ENCODE results near the gene PPP1R3G.

The PPP1R3G gene

GRCh38 chr6:5111626-5112025 is 26.5 kb downstream of the PPP1R3G start:
- TF ChIP-seq ZC3H10 (CRISPR knock-in tag; IDR thresholded peaks at IDR 0.05) (no peak), CSRNP3 (CRISPR knock-in tag; IDR thresholded peaks at IDR 0.05) (no peak), CREB5 (CRISPR knock-in tag; IDR thresholded peaks at IDR 0.05; ENCODE audit: low read depth) (no peak), ZNF8 (CRISPR knock-in tag; IDR thresholded peaks at IDR 0.05) (no peak), ESRRG (CRISPR knock-in tag; IDR thresholded peaks at IDR 0.05) (no peak), ZFP30 (CRISPR knock-in tag; IDR thresholded peaks at IDR 0.05) (no peak), BACH2 (CRISPR knock-in tag; IDR thresholded peaks at IDR 0.05; ENCODE audit: borderline replicate concordance) (no peak), PPARA (CRISPR knock-in tag; IDR thresholded peaks at IDR 0.05; ENCODE audit: borderline replicate concordance) (no peak), ZNF70 (CRISPR knock-in tag; IDR thresholded peaks at IDR 0.05) (no peak), SNAI2 (CRISPR knock-in tag; IDR thresholded peaks at IDR 0.05) (no peak), POU6F1 (CRISPR knock-in tag; IDR thresholded peaks at IDR 0.05; ENCODE audit: borderline replicate concordance, low read depth) (no peak), ARNTL (CRISPR knock-in tag; IDR thresholded peaks at IDR 0.05; ENCODE audit: borderline replicate concordance, low read depth) (no peak), OSR1 (CRISPR knock-in tag; IDR thresholded peaks at IDR 0.05) (no peak), TOX (CRISPR knock-in tag; IDR thresholded peaks at IDR 0.05; ENCODE audit: borderline replicate concordance) (no peak), CSDC2 (CRISPR knock-in tag; IDR thresholded peaks at IDR 0.05) (no peak), PATZ1 (CRISPR knock-in tag; IDR thresholded peaks at IDR 0.05; ENCODE audit: borderline replicate concordance) (no peak), ZFP3 (CRISPR knock-in tag; IDR thresholded peaks at IDR 0.05) (no peak), GLIS3 (CRISPR knock-in tag; IDR thresholded peaks at IDR 0.05) (no peak), ZNF565 (CRISPR knock-in tag; conservative IDR thresholded peaks at IDR 0.05; ENCODE audit: low read depth) (no peak), TCF4 (CRISPR knock-in tag; IDR thresholded peaks at IDR 0.05; ENCODE audit: borderline replicate concordance) (no peak)
- ATAC-seq = no peak

GRCh38 chr6:5112066-5112799 is 27.1 kb downstream of the PPP1R3G start:
- TF ChIP-seq ZFP30 (CRISPR knock-in tag; IDR thresholded peaks at IDR 0.05) (no peak), ZC3H10 (CRISPR knock-in tag; IDR thresholded peaks at IDR 0.05) (0 out of 2 replicates have a peak, but pooled peaks have one; percentile 31), PPARA (CRISPR knock-in tag; IDR thresholded peaks at IDR 0.05; ENCODE audit: borderline replicate concordance) (no peak), ZNF8 (CRISPR knock-in tag; IDR thresholded peaks at IDR 0.05) (no peak)
- peak; percentile 93 for ATAC-seq

GRCh38 chr6:5113096-5113495 is 28.0 kb downstream of the PPP1R3G start:
- TF ChIP-seq ESRRG (CRISPR knock-in tag; IDR thresholded peaks at IDR 0.05) = no peak
- no peak for TF ChIP-seq SNAI2 (CRISPR knock-in tag; IDR thresholded peaks at IDR 0.05)
- no peak for TF ChIP-seq TSHZ2 (CRISPR knock-in tag; IDR thresholded peaks at IDR 0.05)
- no peak for ATAC-seq

All from SK-N-SH treated with all-trans-retinoic acid at 6 μM for 48 hours (cell line).